GM19351 (cell line): Measurements from ENCODE around the gene LIMA1.
A peak's percentile ranks its signal among the peaks of the same experiment; 100 is the strongest.
"Not testable (repeated sequence)": the region's sequence is repeated elsewhere in the genome, so short reads cannot be mapped to it uniquely, and the experiment has no call there.

ENCODE experiments used
- ATAC-seq: cut with Tn5 transposase; IDR thresholded peaks from one replicate; pipeline ENCODE4 v1.9.1; 2021; ENCODE audit warnings: mild to moderate bottlenecking, moderate library complexity; ENCODE audit not compliant: unreplicated experiment

Gene LIMA1

DNA sequence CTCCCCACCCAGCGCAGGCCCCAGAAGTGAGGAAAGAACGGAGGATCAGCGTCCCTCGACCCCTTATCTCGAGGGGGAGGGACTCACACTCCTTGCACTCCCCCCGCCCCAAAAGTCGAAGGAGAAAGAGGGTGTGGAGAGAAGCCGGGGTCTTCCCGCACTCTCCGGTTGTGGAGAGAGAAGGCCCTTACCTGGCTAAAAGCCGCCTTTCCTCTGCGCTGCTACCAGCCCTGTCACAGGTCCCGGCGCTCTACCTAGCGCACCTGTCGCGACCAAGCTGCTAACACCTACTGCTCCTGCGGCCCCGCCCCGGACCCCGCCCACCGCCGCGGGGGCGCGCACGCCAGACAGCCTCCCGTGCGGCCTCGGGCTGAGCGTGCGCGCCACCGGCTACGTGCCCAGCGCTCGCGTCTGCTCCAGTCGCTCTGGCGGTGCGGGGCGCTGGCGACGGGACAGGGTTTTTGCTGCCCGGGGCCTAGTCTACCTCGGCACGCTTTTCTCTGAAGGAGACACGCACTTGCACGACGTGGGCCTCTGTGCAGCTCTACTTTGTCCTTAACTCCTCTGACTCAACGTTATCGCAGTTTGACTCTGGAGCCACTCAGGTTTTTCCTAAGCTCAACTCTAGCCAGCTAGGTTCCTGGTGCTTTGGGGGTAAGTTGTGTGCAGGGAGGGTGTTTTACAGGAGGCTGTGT, at the start of gene LIMA1:
LIMA1 (minus strand) TSS at position 292 of the 695 bp plus-strand sequence. CDS start 34,769 bp downstream, outside the sequence.
- peak; percentile 91 for ATAC-seq

DNA sequence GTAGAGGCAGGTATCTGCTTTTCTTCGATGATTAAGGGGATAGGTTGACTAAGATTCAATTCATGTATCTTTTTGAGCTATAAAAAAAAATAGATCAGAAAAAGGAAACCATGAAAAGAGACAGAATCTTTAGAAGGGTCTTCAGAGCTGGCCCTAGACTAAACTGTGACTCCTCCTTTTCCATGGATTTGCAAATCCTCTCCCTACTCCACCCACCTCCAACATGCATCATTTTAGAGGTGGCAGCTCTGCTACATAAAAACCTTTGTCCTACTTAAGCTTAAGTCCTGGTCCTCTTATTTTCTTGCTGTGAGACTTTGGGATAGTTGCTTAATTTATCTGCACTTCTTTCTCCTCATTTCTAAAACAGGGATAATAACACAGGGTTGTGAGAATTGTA, 48.4 kb upstream of the LIMA1 start:
- no peak for ATAC-seq

DNA sequence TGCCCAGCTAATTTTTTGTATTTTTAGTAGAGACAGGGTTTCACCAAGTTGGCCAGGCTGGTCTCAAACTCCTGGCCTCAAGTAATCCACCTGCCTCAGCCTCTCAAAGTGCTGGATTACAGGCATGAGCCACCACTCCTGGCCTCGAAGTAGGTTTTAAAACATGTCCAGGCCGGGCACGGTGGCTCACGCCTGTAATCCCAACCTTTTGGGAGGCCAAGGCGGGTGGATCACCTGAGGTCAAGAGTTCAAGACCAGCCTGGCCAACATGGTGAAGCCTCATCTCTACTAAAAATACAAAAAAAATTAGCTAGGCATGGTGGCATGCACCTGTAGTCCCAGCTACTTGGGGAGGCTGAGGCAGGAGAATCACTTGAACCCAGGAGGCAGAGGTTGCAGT, 45.3 kb upstream of the LIMA1 start:
- ATAC-seq: not testable (repeated sequence)

DNA sequence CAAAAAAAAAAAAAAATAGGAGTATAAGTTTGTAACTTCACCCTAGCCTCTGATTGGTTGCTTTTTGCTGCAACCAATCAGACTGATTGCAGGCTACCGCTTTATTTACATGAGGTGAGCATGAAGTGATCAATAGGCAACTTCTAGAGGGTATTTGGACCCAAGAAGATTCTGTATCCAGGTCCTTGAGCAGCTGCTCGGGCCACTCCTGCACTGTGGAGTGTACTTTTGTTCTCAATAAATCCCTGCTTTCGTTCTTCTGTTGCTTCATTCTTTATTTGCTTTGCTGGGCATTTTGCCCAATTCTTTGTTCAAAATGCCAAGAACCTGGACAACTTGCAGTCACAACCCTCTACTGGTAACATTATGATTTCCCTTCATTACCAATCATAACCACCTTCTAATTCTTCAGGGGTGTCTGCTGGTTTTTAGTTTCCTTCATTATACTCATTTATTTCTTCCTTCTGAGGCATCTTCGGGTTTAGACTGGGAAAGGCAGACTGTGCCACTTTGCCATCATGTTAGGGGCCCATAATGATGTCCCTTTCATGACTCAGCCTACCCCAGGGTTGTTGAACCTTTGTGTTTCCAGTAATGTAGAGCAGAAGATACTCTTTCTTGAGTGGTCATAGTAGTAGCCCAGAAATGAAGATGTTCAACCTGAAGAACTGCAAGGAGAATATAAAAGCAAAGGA, 43.4 kb upstream of the LIMA1 start:
- ATAC-seq: no peak

DNA sequence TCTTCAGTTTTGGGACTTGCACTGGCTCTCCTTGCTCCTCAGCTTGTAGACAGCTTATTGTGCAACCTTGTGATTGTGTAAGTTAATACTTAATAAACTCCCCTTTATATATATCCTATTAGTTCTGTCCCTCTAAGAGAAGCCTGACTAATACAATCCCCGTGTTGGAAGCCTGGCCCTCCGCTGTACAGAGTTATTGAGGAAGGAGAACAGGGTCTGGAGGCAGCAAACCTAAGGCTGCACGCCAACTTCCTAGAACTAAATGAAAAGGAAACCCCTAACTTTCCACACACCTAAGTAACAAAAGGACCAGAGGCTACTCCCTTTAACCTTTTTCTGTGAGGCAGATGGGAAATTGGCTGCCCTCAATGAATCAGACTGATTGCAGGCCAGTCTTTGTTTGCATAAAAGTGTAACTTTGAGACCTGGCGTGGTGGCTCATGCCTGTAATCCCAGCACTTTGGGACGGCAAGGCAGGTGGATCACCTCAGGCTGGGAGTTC, 42.6 kb upstream of the LIMA1 start:
- no peak for ATAC-seq

DNA sequence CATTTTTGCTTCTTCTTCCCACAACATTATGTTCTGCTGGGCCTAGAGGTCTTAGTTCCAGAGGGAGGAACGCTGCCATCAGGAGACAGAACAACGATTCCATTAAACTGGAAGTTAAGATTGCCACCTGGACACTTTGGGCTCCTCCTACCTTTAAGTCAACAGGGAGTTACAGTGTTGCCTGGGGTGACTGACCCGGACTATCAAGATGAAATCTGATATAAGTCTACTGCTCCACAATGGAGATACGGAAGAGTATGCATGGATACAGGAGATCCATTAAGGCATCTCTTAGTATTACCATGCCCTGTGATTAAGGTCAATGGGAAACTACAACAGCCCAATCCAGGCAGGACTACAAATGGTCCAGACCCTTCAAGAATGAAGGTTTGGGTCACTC, 41.5 kb upstream of the LIMA1 start:
- not testable (repeated sequence) for ATAC-seq

DNA sequence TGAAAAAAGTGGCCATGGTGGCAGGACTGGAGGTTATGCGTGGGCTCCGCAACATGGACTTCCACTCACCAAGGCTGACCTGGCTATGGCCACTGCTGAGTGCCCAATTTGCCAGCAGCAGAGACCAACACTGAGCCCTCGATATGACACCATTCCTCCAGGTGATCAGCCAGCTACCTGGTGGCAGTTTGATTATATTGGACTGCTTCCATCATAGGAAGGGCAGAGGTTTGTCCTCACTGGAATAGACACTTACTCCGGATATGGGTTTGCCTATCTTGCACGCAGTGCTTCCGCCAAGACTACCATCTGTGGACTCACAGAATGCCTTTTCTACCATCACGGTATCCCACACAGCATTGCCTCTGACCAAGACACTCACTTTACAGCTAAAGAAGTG, 40.8 kb upstream of the LIMA1 start:
- ATAC-seq: not testable (repeated sequence)

DNA sequence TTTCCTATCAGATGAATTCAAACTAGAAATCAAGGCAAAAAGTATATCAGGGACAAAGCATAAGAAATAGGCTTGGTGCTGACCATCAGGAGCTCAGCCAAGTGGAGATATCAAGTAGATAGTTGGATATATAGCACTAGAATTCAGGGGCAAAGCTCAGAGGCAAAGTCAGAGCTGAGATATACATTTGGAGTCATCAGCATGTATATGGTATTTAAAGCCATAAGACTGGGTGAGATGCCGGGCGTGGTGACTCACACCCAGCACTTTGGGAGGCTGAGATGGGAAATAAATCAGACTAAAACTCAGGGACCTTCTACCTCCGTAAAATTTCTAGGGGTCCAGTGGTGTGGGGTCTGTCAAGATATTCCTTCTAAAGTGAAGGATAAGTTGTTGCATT, 38.9 kb upstream of the LIMA1 start:
- no peak for ATAC-seq

DNA sequence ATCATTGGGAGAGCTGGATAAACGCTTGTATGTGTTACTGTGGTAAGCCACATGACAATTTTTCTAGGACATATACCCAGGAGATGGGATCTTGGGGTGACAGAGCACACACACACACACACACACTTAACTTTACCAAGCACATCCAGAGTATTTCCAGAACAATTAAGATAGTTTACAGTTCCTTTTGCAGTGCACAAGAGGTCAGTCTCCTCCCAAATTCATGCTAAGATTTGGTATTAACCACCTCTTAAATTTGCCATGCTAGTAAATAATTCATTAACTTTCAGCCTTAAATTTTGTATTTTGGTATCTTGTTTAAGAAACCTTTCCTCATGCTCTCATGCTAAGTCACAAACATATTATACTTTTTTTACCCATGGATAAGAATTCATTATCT, 33.9 kb upstream of the LIMA1 start:
- ATAC-seq: no peak

DNA sequence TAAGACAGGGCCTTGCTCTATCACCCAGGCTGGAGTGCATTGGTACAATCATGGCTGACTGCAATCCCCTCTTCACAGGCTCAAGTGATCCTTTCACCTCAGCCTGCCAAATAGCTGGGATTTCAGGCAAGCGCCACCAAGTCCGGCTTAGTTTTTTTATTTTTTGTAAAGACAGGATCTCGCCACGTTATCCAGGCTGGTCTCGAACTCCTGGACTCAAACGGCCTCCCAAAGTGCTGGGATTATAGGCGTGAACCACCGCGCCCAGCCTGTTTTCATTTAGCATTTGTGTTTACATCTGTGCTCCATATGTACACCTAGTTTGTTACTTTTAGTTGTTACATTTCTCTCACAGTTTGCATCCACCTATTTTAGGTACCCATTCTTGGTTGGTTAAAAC, 32.5 kb upstream of the LIMA1 start:
- ATAC-seq: no peak

DNA sequence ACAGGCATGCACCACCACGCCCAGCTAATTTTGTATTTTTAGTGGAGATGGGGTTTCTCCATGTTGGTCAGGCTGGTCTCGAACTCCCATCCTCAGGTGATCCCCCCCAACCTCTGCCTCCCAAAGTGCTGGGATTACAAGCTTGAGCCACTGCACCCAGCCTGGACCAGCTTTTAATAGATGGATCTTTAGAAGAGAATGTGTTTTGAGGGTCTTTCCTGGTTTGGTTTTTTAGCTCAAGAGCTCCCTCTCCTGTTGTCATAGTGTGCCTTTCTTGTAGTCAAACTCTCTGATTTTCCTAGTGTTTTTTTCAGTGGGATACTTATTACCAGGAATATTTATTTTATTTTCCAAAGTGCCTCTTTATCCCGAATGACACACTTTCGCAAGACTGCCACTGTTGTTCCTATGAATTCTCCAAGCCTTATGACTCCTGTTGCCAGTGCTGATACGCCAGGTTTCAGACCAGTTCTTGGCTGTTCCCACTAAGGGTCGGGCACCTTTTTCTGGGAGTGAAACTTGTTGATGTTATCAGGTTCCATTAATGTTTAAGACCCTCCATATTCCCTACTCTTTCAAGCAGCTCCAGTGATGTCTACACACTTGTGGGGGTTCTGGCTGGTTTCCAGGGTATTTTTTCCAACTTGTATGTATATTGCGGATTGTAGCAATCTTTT, 31.5 kb upstream of the LIMA1 start:
- no peak for ATAC-seq

DNA sequence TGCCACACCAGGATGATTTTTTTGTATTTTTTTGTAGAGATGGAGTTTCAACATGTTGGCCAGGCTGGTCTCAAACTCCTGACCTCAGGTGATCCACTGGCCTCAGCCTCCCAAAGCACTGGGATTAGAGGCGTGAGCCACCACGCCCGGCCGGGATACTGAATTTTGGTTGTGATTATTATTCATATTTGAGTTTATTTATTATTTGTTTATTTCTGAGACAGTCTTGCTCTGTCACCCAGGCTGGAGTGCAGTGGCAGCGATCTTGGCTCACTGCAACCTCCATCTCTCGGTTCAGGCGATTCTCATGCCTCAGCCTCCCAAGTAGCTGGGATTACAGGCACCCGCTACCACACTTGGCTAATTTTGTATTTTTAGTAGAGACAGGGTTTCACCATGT, 30.7 kb upstream of the LIMA1 start:
- ATAC-seq: not testable (repeated sequence)

DNA sequence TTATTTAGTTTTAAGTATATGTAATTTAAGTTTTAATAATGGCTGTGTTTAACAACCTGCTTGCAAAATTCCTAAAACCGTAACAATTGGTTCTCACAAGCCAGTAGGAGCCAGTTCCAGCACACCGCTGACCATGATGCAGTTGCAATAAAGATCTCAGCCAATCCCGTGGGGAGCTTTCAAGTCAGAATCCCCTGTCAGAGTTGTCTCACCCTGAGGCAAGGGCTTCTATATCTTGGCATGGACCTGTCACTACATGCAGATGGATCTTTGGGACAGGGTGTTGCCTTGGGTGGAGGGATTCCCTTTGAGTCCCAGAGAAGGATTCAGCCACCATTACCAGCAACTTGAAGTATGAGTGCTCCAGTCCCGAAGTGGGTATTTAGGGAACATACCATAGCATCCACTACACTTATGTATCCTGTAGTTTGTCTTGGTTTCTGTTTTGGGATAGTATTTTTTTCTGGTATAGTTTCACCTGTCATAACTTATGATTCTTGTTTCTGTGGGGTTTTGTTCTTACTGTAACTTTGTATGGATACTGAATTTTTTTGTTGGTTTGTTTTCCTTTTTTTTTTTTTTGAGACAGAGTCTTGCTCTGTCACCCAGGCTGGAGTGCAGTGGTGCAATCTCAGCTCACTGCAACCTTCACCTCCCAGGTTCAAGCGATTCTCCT, 30.1 kb upstream of the LIMA1 start:
- no peak for ATAC-seq

DNA sequence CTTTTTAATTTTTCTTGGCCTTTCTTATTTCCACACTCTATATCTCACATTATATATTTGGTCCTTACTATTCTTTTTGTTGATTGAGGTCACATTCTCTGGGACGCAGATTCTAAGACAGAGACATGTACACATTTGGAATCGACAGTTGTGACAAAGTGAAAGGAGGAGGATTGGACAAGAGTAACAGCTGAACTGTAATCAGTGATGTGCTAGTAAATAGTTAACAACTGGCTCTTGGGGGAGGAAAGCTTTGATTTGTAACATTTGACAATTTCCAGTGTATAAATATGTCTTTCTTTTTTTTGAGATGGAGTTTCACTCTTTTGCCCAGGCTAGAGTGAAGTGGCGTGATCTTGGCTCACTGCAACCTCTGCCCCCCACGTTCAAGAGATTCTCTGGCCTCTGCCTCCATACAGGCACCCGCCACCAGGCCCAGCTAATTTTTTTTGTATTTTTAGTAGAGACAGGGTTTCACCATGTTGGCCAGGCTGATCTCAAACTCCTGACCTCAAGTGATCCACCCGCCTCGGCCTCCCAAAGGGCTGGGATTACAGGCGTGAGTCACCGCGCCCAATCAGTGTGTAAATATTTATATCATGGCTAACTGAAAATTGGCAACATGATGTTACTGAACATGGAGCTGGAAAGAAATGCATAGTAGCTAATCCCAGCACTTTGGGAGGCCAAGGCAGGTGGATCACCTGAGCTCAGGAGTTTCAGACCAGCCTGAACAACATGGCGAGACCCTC, 28.7 kb upstream of the LIMA1 start:
- ATAC-seq: not testable (repeated sequence)

DNA sequence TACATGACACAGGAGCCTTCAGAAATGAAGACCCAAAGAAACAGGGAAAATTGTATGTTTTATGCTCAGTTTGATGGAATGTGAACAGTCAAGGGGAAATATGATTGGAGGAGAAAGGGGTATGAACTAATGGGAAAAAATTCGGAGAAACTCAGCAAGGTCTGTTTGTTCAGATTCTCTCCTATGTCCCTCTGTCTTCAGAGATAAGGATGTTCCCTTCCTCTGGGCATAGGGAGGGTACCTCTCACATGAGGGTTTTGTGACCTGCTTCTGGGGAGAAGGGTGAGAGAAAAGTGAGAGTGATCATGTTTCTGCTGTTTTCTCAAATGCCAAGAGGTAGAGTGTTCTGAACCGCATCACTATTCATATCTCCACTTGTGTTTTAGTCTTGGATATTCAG, 26.6 kb upstream of the LIMA1 start:
- ATAC-seq: no peak

DNA sequence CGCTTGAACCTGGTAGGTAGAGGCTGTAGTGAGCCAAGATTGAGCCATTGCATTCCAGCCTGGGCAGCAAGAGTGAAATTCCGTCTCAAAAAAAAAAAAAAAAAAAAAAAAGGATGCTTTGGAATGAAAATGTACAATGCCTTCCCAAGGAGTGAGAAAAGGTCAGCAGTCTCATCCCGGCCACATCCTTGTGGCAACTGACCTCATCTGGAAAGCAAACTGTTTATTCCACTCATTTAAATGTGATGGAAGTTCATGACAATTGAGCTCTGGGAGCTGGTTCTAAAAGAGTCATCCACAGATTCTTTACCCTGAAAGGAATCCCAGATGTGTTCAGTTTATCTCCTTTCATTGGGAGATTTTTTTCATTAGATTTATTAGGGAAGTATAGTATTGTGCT, 19.4 kb upstream of the LIMA1 start:
- no peak for ATAC-seq

DNA sequence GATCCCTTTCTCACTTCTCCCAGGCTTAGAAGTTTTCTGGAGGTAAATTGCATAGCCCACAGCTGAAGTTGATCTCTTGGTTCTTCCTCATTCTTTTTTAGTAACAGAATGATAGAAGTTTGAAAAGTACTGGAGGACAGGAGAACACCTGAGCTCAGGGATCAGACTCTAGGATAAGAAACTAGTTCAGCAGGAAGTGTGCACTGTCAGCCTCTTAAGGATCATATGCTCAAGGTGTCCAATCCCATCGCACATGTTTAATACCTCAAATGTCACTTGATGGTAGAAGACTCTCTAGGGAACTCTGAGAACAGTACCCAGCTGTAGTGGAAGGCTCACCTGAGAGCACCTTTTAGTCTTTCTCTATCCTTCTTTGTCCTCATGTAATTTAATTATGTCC, 14.7 kb upstream of the LIMA1 start:
- no peak for ATAC-seq

DNA sequence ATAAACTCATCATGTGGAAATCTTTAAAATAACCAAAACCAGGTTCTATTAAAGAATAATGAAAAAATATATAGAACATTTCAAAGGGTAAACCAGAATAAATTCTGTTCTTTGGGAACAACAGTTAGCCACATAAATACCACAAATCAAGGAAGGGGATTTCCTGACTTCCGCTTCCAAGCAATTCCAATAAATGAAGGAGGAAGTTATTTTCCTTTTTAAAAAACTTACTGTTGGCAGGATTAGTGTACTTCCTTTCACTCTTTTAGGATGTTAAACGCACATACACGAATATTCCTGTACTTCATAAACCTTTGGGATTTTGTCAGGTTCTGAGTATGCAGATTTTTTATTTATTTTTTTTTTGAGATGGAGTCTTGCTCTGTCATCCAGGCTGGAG, 13.7 kb upstream of the LIMA1 start:
- no peak for ATAC-seq

DNA sequence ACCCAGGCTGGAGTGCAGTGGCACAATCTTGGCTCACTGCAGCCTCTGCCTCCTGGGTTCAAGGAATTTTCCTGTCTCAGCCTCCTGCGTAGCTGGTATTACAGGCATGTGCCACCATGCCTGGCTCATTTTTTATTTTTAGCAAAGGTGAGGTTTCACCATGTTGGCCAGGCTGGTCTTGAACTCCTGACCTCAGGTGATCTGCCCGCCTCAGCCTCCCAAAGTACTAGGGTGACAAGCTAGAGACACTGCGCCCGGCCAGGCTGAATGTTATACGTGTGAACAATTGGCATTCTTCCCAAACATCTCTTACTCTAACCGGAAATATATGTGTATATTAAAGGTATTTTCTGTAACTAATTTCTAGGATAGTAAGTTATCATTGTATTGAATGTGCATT, 13.2 kb upstream of the LIMA1 start:
- no peak for ATAC-seq

DNA sequence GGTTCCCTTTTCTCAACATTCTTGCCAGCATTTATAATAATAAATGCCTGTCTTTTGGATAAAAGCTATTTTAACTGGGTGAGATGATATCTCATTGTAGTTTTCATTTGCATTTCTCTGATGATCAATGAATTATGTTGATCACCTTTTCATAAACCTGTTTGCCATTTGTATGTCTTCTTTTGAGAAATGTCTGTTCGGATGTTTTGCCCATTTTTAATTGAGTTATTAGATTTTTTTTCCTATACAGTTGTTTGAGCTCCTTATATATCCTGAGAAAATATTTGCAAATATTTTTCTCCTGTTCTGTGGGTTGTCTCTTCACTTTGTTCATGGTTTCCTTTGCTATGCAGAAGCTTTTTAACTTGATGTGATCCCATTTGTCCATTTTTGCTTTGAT, 8.1 kb upstream of the LIMA1 start:
- no peak for ATAC-seq

DNA sequence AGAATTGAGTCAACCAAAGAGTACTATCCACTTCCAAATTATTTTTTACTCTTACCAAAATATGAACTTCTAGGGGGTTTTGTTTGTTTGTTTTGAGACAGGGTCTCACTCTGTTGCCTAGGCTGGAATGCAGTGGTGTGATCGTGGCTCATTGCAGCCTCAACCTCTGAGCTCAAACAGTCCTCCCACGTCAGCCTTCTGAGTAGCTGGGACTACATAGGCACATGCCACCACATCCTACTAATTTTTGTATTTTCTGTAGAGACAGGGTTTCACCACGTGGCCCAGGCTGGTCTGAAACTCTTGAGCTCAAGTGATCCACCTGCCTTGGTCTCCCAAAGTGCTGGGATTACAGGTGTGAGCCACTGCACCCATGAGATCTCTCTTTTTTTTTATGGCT, 7.4 kb upstream of the LIMA1 start:
- ATAC-seq: not testable (repeated sequence)
